HG03469 (cell line): ENCODE data around the gene MIB1.

Source experiments
- ATAC-seq: cut with Tn5 transposase; IDR thresholded peaks from one replicate; pipeline ENCODE4 v1.9.1; 2021; ENCODE audit warnings: mild to moderate bottlenecking, moderate library complexity, moderate number of reproducible peaks; ENCODE audit not compliant: unreplicated experiment

Gene MIB1

DNA sequence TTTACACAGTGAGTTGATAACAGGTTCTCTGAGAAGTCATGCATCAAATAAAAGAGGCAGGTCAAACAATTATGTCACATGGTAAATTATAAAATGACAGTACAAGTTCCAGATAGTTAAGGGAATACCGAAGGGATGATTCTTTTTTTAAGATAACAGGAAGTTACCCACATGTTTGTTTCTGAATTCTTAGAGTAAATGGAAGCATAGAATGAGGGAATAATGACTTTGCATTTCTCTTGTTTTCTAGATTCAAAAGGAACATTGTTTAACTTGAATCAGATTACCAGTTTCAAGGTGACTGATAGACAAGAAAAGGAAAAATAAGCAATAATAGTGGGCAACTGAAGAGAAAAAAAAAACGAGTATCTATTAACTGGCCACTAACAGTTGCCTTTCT, 124.5 kb downstream of the MIB1 start:
- ATAC-seq: no peak

GRCh38 chr18:21868770-21869169, 128.2 kb downstream of the MIB1 start:
- ATAC-seq: no peak

GRCh38 chr18:21889570-21889969, 149.0 kb downstream of the MIB1 start:
- ATAC-seq: no peak

DNA sequence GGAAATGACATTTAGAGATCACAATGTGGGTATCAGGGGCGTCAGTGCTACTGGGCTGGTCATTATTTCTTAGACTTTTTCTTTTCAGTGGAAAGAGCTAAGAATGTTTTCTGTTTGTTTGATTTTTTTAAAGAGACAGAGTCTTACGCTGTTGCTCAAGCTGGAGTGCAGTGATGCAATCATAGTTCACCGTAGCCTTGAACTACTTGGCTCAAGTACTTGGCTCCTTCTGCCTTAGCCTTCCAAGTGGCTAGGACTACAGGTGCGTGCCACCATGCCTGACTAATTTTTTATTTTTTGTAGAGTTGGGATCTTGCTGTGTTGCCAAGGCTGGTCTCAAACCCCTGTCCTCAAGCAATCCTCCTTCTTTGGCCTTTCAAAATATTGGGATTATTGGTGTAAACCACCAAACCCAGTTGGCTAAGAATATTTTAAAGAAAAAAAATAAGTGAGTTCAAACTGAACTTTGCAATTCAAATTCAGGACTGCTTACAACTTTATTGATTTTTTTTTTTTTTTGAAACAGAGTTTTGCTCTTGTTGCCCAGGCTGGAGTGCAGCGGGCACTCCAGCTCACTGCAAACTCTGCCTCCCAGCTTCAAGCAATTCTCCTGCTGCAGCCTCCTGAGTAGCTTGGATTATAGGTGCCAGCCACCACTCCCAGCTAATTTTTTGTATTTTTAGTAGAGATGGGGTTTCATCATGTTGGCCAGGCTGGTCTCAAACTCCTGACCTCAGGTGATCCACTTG, 154.2 kb downstream of the MIB1 start:
- ATAC-seq: no peak

DNA sequence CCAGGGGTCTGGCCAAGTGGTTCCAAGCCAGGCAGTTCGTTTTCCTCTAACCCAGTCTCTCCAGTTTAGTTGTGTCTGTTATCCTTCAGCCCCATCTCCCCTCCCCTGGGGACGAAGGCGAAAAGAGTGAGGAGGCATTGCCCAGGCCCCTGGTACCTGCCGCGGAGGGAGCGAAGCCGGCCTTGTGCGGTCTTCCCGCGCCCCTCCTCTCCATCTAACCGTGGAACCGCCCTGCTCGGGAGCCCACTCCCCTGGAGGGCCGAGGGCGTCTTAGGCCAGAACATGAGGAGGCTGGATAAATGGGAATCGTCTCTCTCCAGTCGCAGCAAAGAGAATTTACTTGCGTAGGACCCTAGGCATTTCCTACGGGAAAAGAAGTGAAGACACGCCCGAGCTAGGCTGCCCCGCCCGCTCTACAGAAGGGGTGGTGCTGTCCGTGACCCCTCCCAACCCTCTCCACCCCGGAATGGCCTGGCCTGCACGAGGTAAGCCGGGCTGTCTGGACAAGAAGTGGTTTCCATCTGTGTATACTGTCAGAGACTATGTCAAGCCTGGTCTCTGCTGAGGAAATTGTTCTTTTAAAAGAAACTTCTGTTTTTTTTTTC, 156.2 kb downstream of the MIB1 start:
- ATAC-seq: no peak

- ATAC-seq: peak; percentile 79
Measured at GRCh38 chr18:21897811-21898210, 157.2 kb downstream of the MIB1 start.

- no peak for ATAC-seq
Measured at GRCh38 chr18:21900605-21901352, 160.2 kb downstream of the MIB1 start.

DNA sequence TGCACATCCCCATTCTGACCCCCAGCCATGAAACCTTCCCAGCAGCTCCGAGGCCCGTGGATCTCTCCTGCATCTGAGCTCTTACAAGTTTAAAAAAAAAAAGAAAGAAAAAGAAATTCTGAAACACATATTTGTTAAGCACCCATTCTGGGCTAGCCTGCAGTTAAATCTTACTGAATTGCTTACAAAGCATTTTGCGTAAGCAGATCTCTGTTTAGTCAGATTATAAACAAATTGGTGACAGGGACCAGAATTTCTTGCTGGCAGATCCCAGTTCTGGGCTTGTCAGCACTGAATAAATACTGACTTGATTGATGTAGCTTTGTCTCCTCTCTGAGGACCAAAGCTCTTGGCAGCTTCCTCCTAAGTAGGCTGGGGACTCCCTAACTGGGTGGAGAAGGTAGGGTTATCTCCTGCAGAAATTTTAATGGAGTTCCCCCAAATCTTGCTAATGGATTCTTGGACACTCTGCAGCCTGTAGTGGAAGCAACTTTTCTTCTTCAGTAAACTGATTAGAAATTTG, 160.9 kb downstream of the MIB1 start:
- ATAC-seq: no peak

DNA sequence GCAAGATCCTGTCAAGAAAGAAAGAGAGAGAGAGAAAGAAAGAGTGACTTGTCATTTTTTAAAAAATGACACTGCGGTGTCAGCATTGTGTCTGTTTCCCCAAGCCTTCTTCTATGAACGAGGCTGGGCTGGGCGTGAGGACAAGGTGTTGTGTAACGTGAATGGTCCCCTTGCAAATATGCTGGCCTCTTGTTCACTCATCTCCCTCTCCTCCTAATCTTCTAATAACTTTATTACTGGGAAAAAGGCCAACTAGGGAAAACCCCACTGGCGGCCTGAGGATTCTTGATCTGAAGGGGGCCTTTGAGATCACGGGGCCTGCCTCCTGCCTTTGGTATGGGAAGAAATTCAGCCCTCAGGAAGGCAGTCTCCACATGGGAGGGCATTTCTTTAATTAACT, 163.1 kb downstream of the MIB1 start:
- no peak for ATAC-seq

DNA sequence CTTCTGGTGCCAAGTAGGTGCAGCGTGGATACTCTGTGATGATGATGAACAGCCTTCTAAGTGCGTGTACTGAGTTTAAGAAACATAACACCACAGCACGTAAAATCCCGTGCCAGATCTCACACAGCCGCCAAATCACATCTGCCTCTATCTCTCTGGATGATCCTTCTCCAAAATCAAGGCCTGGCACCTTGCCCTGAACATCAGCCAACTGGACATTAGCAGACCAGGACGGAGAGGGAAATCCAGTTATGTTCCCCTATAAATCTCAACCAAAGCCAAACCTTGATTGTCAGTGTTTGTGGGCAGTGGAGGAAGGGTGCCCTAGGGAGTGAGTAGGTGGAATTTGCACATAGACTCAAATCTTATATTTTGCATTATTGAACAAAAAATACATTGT, 164.3 kb downstream of the MIB1 start:
- ATAC-seq: no peak

DNA sequence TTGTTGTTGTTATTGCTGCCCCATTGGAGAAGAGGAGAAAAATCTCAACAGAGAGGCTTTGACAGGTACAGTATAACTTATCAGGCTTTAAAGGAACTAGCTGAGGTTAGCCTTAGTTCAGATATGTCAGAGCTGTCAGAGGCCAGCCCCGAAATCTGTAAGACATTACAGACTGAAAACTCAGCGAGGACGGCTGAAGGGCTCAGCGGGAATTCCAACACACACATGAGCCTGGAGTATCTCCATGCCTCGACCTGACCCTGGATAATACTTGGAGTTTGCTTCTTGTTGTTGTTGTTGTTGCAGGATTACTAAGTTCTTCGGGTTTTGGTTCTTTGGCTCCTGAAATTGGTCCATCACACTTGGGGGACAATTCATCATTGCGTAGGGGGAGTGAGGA, 166.9 kb downstream of the MIB1 start:
- no peak for ATAC-seq

- ATAC-seq: no peak
Measured at GRCh38 chr18:21908711-21909110, 168.1 kb downstream of the MIB1 start.

GRCh38 chr18:21910906-21911305, 170.3 kb downstream of the MIB1 start:
- ATAC-seq: no peak

- ATAC-seq: no peak
Measured at GRCh38 chr18:21911551-21911950, 171.0 kb downstream of the MIB1 start.

- ATAC-seq: no peak
Measured at GRCh38 chr18:21912339-21913239, 172.0 kb downstream of the MIB1 start.

- ATAC-seq: no peak
Measured at GRCh38 chr18:21914739-21915319, 174.2 kb downstream of the MIB1 start.

GRCh38 chr18:21915546-21915945, 175.0 kb downstream of the MIB1 start:
- no peak for ATAC-seq

DNA sequence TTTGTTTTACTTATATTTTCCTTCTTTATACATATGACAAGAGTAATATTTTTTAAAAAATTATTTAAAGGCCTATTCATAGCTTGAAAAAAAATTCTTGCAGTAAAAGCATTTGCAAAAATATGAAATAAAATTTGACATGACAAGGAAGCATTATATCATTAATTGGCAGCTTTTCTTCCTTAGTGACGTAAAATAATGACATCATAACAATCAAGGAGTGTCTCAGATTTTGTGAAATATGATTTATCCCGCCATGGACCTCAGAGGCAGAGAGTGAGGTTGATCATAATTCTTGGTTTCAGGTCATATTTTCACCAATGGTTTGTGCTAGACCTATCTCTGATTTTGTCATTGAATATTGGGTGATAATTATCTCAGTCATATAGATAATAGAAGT, 176.0 kb downstream of the MIB1 start:
- ATAC-seq: no peak

GRCh38 chr18:21918693-21919092, 178.1 kb downstream of the MIB1 start:
- no peak for ATAC-seq
